ENCODE results near the gene E2F4. TPM values are rescaled to one million over a fixed set of nuclear protein-coding genes. Genes with fewer than 3 reads are reported as not detected.

E2F4 gene
- total and polyA plus RNA-seq, 2 of the 13 experiments (the other 11 are each of a cell fraction or from before 2014, with no cell fraction given) = 84.8 to 91.2 TPM

GRCh38 chr16:67169011-67169451, 22.9 kb upstream of the E2F4 start (continued):
- TF ChIP-seq ZNF609 (CRISPR knock-in tag; IDR thresholded peaks at IDR 0.05; ENCODE audit: borderline replicate concordance) (no peak), PLRG1 (conservative IDR thresholded peaks at IDR 0.05) (no peak), ZNF225 (CRISPR knock-in tag; IDR thresholded peaks at IDR 0.05) (no peak), U2AF2 (IDR thresholded peaks at IDR 0.05; ENCODE audit: low read depth, low read length) (no peak), ZBTB49 (CRISPR knock-in tag; IDR thresholded peaks at IDR 0.05; ENCODE audit: borderline replicate concordance) (no peak), ZNF546 (CRISPR knock-in tag; conservative IDR thresholded peaks at IDR 0.05) (0 out of 2 replicates have a peak, but pooled peaks have one; percentile 18), HNF1B (CRISPR knock-in tag; IDR thresholded peaks at IDR 0.05) (0 out of 2 replicates have a peak, but pooled peaks have one; percentile 31), MXD4 (CRISPR knock-in tag; IDR thresholded peaks at IDR 0.05) (no peak)
